CD14-positive monocyte (primary cell): ENCODE results near the gene SRMS. TPM values are rescaled to one million over a fixed set of nuclear protein-coding genes. Genes with fewer than 3 reads are reported as not detected.
A peak's percentile ranks its signal among the peaks of the same experiment; 100 is the strongest.

Source experiments
- DNase-seq, 3 donors: peaks; one replicate each; pipeline ENCODE4 v3.0.0-alpha.2; 2011 to 2022
- H2AFZ ChIP-seq: 2 replicates; pipeline ENCODE4 v1.6.0; 2012; ENCODE audit warnings: mild to moderate bottlenecking, low read depth, low read length, inconsistent platforms; ENCODE audit not compliant: insufficient read depth, poor library complexity, severe bottlenecking
- H3K27ac ChIP-seq, 2 donors: 1 replicate in 1 of 2; 2 replicates in 1 of 2; pipeline ENCODE4 v1.5.1; 2012 to 2013; ENCODE audit warnings: low read length in 2 of 2, control low read depth in 1 of 2, inconsistent platforms in 1 of 2, low read depth in 1 of 2, mild to moderate bottlenecking in 1 of 2
- H3K27me3 ChIP-seq, 2 donors: one replicate each; pipeline versions ENCODE4 v1.6.0 to v1.6.1; 2011 to 2013; ENCODE audit warnings: low read length in 2 of 2; ENCODE audit not compliant: control insufficient read depth in 2 of 2, insufficient read depth in 2 of 2
- H3K36me3 ChIP-seq, 2 donors: replicated peaks in 1 of 2; 1 replicate in 1 of 2; 2 replicates in 1 of 2; pipeline versions ENCODE4 v1.5.1 to v1.6.1; 2012 to 2013; ENCODE audit warnings: low read length in 2 of 2, control low read depth in 1 of 2, inconsistent platforms in 1 of 2, mild to moderate bottlenecking in 1 of 2; ENCODE audit not compliant: insufficient read depth in 2 of 2, control insufficient read depth in 1 of 2
- H3K4me1 ChIP-seq, 2 donors: 1 replicate in 1 of 2; 2 replicates in 1 of 2; pipeline versions ENCODE4 v1.5.1 to v1.6.1; 2012 to 2013; ENCODE audit warnings: low read length in 2 of 2, control low read depth in 1 of 2, inconsistent platforms in 1 of 2, mild to moderate bottlenecking in 1 of 2, moderate library complexity in 1 of 2; ENCODE audit not compliant: insufficient read depth in 2 of 2, control insufficient read depth in 1 of 2
- H3K4me2 ChIP-seq: replicated peaks from 2 replicates; pipeline ENCODE3; 2012; ENCODE audit warnings: low read length, moderate library complexity, mild to moderate bottlenecking; ENCODE audit not compliant: poor library complexity, severe bottlenecking; ENCODE audit errors: extremely low read depth
- H3K4me3 ChIP-seq, 3 experiments: fragments of 200-600 bp in 1 of 3; sonication (generic) in 1 of 3; replicated peaks in 1 of 3; 1 replicate in 2 of 3; 2 replicates in 1 of 3; pipeline ENCODE4 v1.5.1; 2011 to 2013; ENCODE audit warnings: low read length in 3 of 3, mild to moderate bottlenecking in 3 of 3, control low read depth in 2 of 3, low read depth in 2 of 3, inconsistent platforms in 1 of 3, moderate library complexity in 1 of 3
- H3K79me2 ChIP-seq: 2 replicates; pipeline ENCODE4 v1.6.0; 2012; ENCODE audit warnings: mild to moderate bottlenecking, control low read depth, inconsistent platforms, low read length, moderate library complexity; ENCODE audit not compliant: insufficient read depth
- H3K9ac ChIP-seq: 2 replicates; pipeline ENCODE4 v1.6.0; 2017; ENCODE audit warnings: low read length, mild to moderate bottlenecking; ENCODE audit not compliant: insufficient read depth, poor library complexity, severe bottlenecking
- H3K9me3 ChIP-seq, 2 donors: replicated peaks in 1 of 2; 1 replicate in 1 of 2; 2 replicates in 1 of 2; pipeline versions ENCODE4 v1.5.1 to v1.6.1; 2012 to 2013; ENCODE audit warnings: low read length in 2 of 2, control low read depth in 1 of 2; ENCODE audit not compliant: control insufficient read depth in 1 of 2, insufficient read depth in 1 of 2
- H4K20me1 ChIP-seq: 2 replicates; pipeline ENCODE4 v1.6.0; 2012; ENCODE audit warnings: mild to moderate bottlenecking, low read length, control low read depth, moderate library complexity; ENCODE audit not compliant: insufficient read depth
- H3K27ac Mint-ChIP-seq, 7 donors: one replicate each; pipeline ENCODE4 v1.8.0; 2020; ENCODE audit warnings: mild to moderate bottlenecking in 7 of 7, mixed read lengths in 7 of 7, moderate library complexity in 6 of 7, inconsistent platforms in 2 of 7
- H3K27me3 Mint-ChIP-seq, 3 donors: one replicate each; pipeline ENCODE4 v1.8.0; 2021 to 2022; ENCODE audit warnings: low read depth in 3 of 3, mild to moderate bottlenecking in 3 of 3, mixed read lengths in 3 of 3, moderate library complexity in 3 of 3, inconsistent platforms in 1 of 3
- H3K36me3 Mint-ChIP-seq, 2 donors: one replicate each; pipeline ENCODE4 v1.8.0; 2020; ENCODE audit warnings: mixed read lengths in 2 of 2, inconsistent platforms in 1 of 2, mild to moderate bottlenecking in 1 of 2
- H3K4me1 Mint-ChIP-seq: one replicate; pipeline ENCODE4 v1.8.0; 2020; ENCODE audit warnings: mild to moderate bottlenecking, mixed read lengths
- H3K4me3 Mint-ChIP-seq, 2 donors: one replicate each; pipeline ENCODE4 v1.8.0; 2020; ENCODE audit warnings: mild to moderate bottlenecking in 2 of 2, mixed read lengths in 2 of 2, moderate library complexity in 1 of 2
- H3K9me3 Mint-ChIP-seq, 7 donors: one replicate each; pipeline ENCODE4 v1.8.0; 2020 to 2022; ENCODE audit warnings: mixed read lengths in 7 of 7, mild to moderate bottlenecking in 6 of 7, moderate library complexity in 6 of 7, inconsistent platforms in 2 of 7
- CTCF ChIP-seq: fragments of 200-600 bp; IDR thresholded peaks from one replicate; pipeline ENCODE4 v1.8.0; 2022; ENCODE audit warnings: antibody characterized with exemption, mild to moderate bottlenecking
- WGBS: methylation state at CpG from one replicate; pipeline ENCODE4 v1.1.5; 2013; ENCODE audit warnings: missing lambda C conversion rate; ENCODE audit not compliant: insufficient coverage; 5-methylcytosine and 5-hydroxymethylcytosine counted together
- intact Hi-C, 2 donors: fragments of 100-400 bp; cut with micrococcal nuclease; formaldehyde crosslinking; loops; one replicate each; pipeline versions ENCODE4 v1.15.0 to v1.15.1; 2023
- polyA plus RNA-seq, 3 donors: library from polyadenylated mRNA; depleted of rRNA in 1 of 3; unstranded in 2 of 3; stranded (reverse) in 1 of 3; fragments of 300-500 nt in 2 of 3; fragments of >200 nt in 1 of 3; fragmentation: Illumina TruSeq in 2 of 3; gene quantifications; 1 replicate in 2 of 3; 2 replicates in 1 of 3; pipeline ENCODE4 v1.2.3, GENCODE V29; 2012 to 2021

The SRMS gene
- polyA plus RNA-seq, 3 donors = not detected

GRCh38 chr20:63520934-63521601 is 26.5 kb downstream of the SRMS start:
- H3K9me3 Mint-ChIP-seq = peaks cover 13 to 22% (median 18%) of the 10 kb centered on the region in 7 donors
- no peak for TF ChIP-seq CTCF
- DNase-seq = peak; percentile 20 to 38 (median 29)
- H3K4me1 Mint-ChIP-seq = peaks cover 17% of the 10 kb centered on the region
- Histone ChIP-seq H3K9ac (peak overlapping the region; percentile 68), H3K36me3 (no peaks in the 10 kb centered on the region), H2AFZ (peak overlapping the region; percentile 97), H3K4me3 (peak overlapping the region; percentile 50 to 83 (median 65)), H4K20me1 (peaks cover 13% of the 10 kb centered on the region), H3K27me3 (peaks cover 0 to 23% of the 10 kb centered on the region in 2 donors), H3K79me2 (peaks cover 7% of the 10 kb centered on the region), H3K4me1 (peaks cover 20 to 31% of the 10 kb centered on the region in 2 donors), H3K9me3 (peaks cover 11 to 12% of the 10 kb centered on the region in 2 donors), H3K27ac (peak overlapping the region in 1 of 2 donors; percentile 53), H3K4me2 (peak overlapping the region; percentile 96)
- peak overlapping the region; percentile 78 to 83 for H3K4me3 Mint-ChIP-seq
- peaks cover 24 to 38% (median 26%) of the 10 kb centered on the region in 3 donors for H3K27me3 Mint-ChIP-seq
- under 1% methylated on average over 62 of the region's 68 CpGs for WGBS
- intact Hi-C loops = loop anchor here (1.0 to 10.0 kb wide), 3 partner anchors 16 to 544 kb away; partner anchors contain the start of genes PTK6 (in 2 of the 2) and TCEA2 (in 1 of the 2)
- H3K27ac Mint-ChIP-seq = peak overlapping the region in 5 of 7 donors; percentile 19 to 74 (median 50)
- peaks cover 15 to 21% of the 10 kb centered on the region in 2 donors for H3K36me3 Mint-ChIP-seq

GRCh38 chr20:63520504-63520933 is 27.0 kb downstream of the SRMS start, which contains the start of gene PPDPF:
TSS of gene PPDPF (plus strand) at chr20:63520765. CDS start at chr20:63521309, 544 bp downstream.
- H3K9me3 Mint-ChIP-seq = peaks cover 13 to 22% (median 19%) of the 10 kb centered on the region in 7 donors
- H3K27ac Mint-ChIP-seq = peak within 1 kb of the TSS; percentile 19 to 85 (median 63)
- peak within 1 kb of the TSS; percentile 96 for H3K4me2 ChIP-seq
- H3K4me1 ChIP-seq = peaks cover 16 to 26% of the 10 kb centered on the region in 2 donors
- WGBS = under 1% methylated on average over 51 of the region's 64 CpGs
- peaks cover 12% of the 10 kb centered on the region for H3K4me1 Mint-ChIP-seq
- H3K36me3 Mint-ChIP-seq = peaks cover 15 to 21% of the 10 kb centered on the region in 2 donors
- H3K9ac ChIP-seq = peak within 1 kb of the TSS; percentile 68
- peaks cover 13% of the 10 kb centered on the region for H4K20me1 ChIP-seq
- intact Hi-C loops = loop anchor here (1.0 to 10.0 kb wide), 3 partner anchors 16 to 544 kb away; partner anchors contain the start of genes PTK6 (in 2 of the 2) and TCEA2 (in 1 of the 2)
- H3K27ac ChIP-seq = peak within 1 kb of the TSS in 1 of 2 donors; percentile 53
- no peak for TF ChIP-seq CTCF
- H3K79me2 ChIP-seq = peaks cover 7% of the 10 kb centered on the region
- DNase-seq = peak; percentile 73 to 83 (median 75)
- no peaks in the 10 kb centered on the region for H3K36me3 ChIP-seq
- peak within 1 kb of the TSS; percentile 50 to 83 (median 68) for H3K4me3 ChIP-seq
- peaks cover 0 to 23% of the 10 kb centered on the region in 2 donors for H3K27me3 ChIP-seq
- H2AFZ ChIP-seq = peak within 1 kb of the TSS; percentile 97
- peak within 1 kb of the TSS; percentile 78 to 83 for H3K4me3 Mint-ChIP-seq
- H3K9me3 ChIP-seq = peaks cover 11 to 12% of the 10 kb centered on the region in 2 donors
- H3K27me3 Mint-ChIP-seq = peaks cover 24 to 41% (median 26%) of the 10 kb centered on the region in 3 donors
